Sigmoid colon (tissue), 4 donors: ENCODE results near the gene MYO15B.

Experiments
- CTCF ChIP-seq, 4 experiments: fragments of 450-650 bp in 3 of 4; fragments of 200-600 bp in 1 of 4; IDR thresholded peaks; one replicate each; pipeline ENCODE4 v1.5.1; 2016 to 2019; ENCODE audit warnings: antibody characterized with exemption in 4 of 4, mild to moderate bottlenecking in 3 of 4, moderate library complexity in 2 of 4
- EP300 ChIP-seq, 4 donors: sonication (generic); formaldehyde crosslinking; IDR thresholded peaks; one replicate each; pipeline ENCODE4 v1.6.1; 2017; ENCODE audit warnings: antibody characterized with exemption in 4 of 4
- POLR2A ChIP-seq, 2 donors: fragments of 450-650 bp; IDR thresholded peaks; one replicate each; pipeline ENCODE4 v1.6.1; 2016; ENCODE audit warnings: antibody characterized with exemption in 2 of 2, mild to moderate bottlenecking in 2 of 2, moderate library complexity in 2 of 2
- POLR2AphosphoS5 ChIP-seq, 4 donors: sonication (generic); formaldehyde crosslinking; IDR thresholded peaks; one replicate each; pipeline ENCODE4 v1.6.1; 2017; ENCODE audit warnings: antibody characterized with exemption in 4 of 4

GRCh38 chr17:75623386-75623785, 35.8 kb downstream of the MYO15B start:
- TF ChIP-seq CTCF (IDR thresholded peaks at IDR 0.05) (no peak), POLR2AphosphoS5 (IDR thresholded peaks at IDR 0.05) (no peak), EP300 (IDR thresholded peaks at IDR 0.05) (no peak), POLR2A (IDR thresholded peaks at IDR 0.05) (no peak)
